ENCODE results near the gene CKLF.

Gene CKLF

DNA sequence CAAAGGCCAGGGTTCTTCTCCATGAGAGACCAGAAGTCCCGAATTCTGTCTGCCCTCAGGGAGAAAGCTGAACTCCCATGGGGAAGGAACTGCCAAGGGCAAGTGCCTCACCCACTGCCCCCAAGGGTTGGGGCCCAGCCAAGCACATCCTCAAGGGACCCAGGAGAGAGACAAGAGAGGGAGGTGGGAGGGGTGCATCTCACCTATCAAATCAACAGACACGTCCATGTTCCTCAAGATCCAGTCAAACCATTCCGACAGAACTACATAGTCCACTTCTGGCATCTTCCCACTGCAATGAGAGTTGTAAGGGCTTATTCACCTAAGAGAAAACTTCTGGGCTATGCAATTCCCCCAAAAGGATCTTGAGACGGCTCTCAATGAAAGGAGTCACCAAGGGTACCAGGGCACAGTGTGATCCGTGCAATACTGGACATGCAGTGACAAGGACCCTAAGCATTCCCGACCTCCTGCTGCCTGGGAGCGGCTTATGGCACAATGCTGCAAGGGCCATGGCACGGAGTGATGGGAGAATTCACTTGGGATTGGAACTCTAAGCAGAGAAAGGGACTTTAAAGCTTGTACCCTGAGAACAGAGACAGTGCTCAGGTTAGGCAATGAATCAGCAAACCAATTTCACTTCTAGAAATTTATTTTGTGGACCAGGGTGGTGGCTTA, 34.7 kb upstream of the CKLF start:
- DNase-seq = no peak

DNA sequence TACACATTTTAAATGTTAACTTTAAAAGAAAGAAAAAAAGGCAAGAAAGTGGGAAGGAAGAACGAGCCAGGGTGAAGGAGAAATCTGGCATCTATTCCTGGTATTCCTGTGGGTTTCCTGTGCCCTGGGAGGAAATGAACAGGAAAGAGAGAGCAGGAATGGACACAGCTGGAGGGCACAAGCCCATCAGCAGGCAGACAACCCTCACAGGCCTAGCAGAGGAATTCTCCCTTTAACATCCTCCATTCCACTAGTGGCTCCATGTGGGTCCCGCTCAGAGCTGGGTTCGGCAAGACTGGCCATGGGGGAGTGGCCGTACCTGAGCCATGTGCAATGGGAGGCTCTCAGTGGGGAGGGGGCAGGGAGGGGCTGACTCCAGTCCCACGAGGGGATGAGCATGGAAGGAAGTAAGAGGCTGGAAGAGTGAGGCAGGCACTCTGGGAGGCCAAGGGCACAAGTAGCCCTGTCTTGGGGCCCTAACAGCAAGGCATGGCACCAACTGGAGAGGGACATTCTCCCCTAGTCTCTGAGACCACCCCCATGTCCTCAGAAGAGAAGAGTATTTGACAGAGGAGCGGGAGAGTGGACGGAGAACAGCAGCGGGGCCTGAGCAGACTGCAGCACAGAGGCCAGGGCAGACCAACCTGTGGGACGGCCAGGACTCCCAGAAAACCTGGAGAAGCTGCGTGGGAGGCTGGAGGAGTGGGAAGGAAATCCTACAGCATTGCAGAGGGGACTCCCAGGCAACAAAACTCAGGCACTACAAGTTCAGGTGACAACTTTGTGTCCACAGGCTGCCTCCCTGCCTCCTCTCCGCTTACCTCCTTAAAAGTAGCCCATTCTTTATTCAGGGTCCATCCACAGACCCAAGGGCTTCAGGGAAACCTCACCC, 32.6 kb upstream of the CKLF start:
- DNase-seq = no peak

DNA sequence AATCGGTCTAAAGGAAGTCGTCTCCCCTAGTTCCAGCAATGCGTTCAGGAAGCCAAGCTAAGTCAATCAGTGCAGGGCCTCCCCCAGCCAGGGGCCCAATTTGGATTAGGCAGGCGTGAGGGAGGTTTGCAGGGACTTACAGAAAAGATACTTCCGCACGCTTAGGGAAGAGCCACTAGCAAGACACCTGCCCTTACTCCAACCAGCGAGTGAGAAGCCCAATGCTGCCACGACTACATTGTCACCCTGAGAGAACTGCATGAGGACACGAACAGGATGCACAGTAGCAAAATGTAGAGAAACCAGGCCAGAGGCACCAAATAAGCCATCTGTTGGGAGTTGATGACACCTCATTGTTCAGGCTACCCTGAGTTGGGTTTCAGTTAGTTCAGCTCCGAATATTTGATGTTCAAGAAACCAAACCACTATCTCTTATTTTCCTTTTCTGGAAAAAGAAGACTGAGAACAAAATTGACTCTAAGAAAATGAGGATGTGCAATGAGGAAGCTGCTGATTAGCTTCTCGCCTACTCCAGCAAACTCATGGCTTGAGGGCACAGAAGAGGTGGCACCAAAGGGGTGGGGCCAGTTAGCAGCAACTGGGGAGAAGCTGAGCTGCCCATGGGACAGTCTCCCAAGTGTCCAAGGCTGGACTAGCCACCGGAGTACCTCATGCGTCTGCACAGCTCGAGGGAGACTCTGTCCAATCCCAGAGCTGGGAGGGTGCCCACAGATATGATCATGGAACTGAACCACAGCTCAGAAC, 31.8 kb upstream of the CKLF start:
- no peak for DNase-seq

DNA sequence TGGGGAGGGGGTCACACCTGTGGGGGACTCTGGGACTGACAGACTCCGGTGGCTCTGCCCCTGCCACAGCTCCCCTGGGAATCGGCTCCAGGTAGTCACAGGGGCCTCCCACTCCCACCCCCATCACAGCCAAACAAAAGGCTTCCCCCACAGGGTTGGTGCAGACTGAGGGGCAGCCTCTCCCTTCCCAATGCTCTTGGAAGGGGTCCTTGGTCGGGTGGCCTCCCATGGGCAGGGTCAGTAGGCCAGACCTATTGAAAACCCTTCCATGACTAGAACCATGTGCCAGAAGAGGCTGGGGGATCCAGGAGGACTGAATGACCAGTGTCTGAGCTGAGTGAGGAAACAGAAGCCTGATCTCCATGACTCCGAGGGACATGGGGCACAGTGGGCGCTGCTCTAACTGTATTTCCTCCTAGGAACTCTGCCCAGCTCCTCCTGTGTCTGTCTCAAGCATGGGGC, 31.1 kb upstream of the CKLF start:
- DNase-seq = no peak

DNA sequence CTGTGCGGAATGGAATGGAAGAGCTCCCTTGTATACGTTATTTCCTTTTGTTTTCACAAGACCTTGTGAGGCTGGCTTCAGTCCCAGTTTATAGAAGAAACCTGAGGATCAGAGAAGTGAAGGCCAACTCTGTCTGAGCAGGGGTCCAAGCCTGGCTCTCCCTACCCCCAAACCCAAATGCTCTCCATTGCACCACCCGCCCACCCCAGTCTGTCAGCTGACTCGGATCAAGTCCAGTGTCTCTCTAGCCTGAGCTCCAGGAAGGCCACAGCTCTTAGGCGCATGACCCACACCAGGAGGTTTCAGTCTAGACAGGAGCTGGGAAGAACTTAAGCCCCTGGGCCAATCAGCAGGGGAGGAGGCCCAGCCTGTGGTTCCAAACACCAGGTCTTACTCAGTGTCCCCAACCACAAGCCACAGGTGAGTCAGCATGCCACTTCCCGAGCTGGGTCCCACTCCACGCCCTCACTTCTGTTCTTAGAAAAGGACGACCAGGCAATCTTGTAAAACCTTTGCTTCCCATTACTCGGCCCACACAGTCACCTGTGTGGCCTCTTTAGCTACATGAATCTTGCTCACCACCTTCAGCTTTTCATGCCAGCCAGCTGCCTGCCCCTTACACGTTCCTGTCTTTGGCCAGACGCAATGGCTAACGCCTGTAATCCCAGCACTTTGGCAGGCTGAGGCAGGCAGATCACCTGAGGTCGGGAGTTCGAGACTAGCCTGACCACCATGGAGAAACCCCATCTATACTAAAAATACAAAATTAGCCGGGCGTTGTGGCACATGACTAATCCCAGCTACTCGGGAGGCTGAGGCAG, 30.2 kb upstream of the CKLF start:
- DNase-seq = no peak

DNA sequence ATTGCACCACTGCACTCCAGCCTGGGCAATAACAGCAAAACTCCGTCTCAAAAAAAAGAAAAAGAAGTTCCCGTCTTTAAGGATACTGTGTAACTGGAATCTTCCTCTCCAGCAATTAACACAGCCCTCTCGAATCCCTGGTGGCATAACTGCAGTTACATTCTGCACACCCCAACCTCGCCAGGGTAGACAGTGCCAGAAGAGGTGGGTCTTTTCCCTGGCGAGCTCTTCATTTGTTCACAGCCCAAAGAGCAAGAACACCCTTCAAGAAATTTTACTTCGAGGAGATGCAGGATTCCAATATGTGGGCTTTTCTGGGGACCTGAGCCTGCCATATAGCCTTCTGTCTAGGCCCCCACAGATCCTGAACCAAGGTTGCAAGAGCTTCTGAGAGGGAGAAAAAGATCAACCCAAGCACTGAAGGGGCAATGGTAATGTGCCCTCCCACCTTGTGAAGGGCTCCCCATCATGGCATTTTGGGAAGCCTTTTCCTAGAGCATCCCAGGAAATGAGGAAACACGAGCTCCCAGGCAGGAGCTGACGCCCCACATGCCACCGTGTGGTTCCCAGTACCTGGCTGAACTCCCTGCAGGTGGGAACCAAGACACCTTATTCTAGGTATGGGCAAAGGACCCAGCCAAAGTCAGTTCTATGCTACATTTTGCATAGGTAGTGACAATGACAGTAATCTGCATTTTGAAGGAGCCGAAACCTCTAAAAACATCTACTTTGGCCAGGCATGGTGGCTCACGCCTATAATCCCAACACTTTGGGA, 29.4 kb upstream of the CKLF start:
- DNase-seq = no peak

DNA sequence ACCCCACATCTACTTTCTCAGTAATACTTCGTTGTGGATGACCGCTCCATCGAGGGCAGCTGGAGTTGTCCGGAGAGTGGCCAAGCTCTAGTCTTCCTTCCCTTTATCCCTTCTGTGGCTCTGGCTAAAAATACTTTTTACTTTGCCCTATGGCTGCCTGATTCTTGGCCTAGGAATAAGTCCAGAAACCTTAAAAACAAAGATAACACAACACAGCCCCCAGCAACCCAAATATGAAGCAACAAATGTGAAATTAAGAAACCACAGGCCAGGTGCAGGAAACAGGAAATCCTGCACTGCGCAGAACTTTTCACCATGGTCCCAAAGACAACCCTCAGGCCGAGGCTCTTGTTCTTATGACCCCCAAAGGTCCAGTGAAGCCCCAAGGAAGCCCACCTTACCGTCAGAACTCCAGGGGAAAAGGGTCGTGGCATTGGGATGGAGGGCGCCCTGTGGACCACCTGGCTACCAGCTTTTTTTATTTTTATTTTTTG, 28.5 kb upstream of the CKLF start:
- no peak for DNase-seq

DNA sequence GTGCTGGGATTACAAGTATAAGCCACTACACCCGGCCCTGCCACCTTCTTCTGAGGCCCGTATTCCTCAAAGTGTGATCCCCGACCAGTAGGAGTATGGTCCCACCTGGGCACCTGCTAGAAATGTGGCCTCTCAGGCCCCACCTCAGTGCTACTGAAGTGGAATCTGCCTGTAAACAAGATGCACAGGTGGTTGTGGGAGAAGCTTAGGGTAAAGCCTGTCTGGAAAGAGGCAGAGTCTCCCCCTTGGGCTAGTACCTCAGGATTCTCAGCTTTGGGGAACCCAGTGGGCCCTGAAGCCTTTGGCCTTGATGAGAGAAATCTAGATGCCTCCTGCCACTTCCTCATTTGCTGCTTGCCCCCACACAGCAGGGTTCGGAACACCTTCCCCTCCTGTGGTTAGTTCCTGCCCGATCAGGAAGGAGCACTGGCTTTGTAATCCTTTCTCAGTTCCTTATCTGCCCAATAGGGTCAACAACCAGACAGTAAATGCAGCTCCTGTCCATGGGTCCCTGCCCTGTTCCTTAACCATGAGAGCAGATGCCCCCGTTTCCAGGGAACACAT, 27.7 kb upstream of the CKLF start:
- peak; percentile 7 for DNase-seq

DNA sequence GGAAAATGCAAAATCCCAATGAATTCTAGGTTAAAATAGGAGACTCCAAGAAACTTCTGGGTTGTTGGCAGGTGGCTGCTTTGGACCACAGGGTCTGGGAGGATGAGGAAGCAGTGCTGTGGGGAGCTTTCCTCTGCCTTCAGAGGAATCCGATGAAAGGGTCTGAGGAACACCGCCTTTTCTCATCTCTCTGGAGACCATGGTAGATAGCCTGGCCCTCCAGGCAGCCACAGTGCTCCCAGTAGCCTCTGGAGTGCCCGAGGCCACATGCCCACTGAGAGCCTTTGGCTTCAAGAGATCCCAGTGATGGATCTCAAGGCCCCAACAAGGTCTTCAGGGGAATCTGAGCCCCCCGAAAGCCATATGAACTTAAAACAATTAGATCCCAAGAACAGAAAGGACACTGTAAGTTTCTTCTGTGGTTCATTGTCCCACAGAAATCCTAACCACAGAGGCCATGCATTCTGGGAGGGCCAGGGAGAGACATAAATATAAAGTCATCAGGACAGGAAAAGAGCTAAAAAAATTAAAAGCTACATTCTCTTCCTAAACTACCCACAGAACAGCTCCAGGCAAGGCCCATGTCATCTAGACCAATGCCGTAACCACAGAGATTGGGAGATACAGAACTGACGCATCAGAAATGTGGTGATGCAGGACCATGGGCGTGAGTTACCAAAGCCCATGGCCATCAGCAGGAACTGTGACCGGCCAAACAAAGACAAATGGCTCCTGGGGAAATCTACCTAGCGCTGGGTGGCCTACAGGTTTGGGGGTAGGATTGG, 26.8 kb upstream of the CKLF start:
- DNase-seq = no peak

DNA sequence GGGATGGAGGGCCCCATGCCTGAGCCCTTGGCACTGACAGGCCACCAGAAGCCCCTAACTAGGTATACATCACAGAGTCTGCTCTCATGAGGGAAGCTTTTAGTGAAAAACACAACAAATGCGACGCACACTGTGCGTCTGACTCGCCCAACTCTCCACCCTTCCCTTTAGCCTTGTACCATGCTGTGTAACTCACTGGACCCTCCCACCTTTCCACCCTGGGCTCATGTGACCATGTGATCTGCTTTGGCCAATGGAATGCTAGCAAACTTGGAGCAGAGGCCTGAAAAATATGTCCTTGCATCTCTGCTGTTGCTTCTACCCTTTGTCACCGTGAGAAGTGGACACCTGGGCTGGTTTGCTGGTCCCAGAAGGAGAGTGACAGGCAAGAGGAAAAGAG, 24.1 kb upstream of the CKLF start:
- no peak for DNase-seq

DNA sequence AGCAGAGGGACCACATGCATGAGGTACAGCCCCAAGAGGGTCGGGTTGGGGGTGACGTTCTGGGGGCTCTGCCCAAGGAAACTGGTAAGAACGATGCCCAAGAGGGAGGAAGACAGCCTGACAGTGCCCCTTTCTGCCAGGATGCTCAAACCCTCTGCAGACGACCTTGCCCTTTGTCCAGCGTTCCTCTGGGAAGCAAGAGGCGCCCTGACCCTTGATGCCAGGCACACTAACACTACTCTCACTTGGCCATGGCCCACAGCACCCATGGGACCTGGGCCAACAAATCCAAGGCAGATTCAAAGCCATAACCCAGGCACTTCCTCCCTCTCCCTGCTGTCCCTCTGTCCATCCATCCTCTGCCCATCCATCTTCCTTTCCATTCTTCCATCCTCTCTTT, 22.9 kb upstream of the CKLF start:
- DNase-seq = no peak

DNA sequence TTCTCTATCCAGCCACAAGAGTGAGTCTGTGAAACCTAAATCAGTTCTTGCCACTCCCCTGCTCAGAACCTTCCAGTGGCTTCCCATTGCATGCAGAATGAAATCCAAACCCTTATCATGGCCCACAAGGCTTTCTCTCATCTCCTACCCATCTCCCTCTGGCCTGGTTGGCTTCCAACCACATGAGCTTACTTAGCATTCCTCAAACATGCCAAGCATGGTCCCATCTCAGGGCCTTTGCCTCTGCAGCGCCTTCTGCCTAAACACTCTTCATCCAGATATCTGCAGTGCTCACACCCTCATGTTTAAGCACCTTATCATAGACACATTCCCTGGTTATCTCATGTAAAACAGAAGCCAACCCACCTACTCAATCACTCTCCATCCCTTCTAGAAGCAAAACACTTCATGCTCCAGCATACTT, 18.0 kb upstream of the CKLF start:
- no peak for DNase-seq

DNA sequence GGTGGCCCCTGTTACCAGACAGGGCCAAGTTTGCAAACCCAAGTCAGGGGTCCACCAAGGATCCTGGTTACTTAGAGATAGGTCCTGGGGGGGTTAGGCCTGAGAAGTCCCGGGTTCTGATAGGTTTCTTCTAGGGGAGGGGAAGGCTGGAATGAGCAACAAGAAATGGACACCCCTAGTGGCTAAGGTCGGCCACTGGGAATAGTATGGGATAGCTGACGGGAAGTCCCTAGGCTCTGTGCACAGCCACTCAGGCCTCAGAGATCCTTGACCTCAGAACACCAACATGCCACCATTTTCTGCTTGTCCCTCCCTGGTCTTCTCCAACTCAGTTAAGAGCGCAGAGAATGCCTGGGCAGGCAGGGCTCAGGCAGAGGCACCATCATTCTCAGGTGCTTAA, 15.9 kb upstream of the CKLF start:
- no peak for DNase-seq

DNA sequence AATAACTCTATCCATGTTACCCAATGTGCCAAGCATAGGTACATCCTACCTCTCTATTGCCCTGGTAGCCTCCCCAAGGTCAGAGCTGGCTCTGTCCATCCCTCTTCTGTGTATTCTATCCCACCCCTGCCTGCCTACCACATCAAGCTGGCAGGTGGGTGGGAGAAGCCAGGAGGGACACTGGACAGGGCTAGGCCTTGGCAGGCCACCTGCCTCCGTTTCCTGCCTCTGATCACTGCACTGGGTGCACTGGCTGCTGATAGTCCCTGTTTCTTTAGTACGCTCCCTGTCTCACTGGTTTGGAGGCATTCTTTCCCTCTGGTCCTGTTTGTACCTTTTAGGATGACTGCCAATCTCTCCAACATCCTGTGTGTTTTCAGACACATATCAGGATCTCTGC, 15.1 kb upstream of the CKLF start:
- no peak for DNase-seq

DNA sequence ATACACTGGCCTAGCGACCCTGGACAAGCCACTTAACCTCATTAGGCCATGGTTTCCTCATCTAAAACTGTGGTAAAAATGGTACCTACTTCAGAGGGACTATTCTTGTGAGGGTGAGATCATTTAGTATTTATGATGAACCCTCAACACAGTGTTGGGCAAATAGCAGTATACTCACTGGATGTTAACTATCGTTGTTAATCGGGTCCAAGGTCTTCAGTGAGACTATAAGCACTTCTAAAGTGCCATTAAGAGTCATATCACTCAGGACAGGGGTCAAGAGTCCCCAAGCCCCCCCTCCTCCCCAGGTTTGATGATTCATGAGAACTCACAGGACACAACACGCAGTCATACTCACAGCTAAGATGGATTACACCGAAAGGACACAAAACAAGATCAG, 13.5 kb upstream of the CKLF start:
- DNase-seq = no peak

DNA sequence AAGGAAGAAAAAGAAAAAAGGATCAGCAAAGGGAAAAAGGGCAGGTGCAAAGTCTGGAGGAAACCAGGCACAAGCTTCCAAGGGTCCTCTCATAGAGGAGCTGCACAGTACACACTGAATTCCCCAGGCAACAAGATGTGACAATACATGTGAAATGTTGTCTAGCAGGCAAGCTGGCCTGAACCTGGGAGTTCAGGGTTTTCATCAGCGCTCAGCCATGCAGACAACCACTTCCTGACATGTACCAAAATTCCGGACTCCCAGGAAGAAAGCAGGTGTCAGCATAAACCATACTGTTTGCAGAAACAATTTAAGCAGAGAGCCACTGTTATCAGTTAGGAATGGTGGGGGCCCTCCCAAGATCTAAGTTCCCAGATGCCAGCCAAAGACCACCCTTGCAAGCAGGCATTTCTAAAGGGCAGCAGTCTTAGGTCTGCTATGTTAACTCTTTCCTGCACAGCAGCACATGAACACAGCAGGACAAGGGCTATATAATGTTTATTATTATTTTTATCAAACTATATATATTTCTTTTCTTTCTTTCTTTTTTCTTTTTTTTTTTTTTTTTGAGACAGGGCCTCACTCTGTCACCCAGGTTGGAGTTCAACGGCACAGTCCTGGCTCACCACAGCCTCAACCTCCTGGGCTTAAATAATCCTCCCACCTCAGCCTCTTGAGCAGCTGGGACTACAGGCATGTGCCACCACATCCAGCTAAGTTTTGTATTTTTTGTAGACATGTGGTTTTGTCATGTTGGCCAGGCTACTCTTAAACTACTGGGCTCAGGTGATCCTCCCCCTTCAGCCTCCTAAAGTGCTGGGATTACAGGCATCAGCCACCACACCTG, 12.5 kb upstream of the CKLF start:
- DNase-seq = no peak

DNA sequence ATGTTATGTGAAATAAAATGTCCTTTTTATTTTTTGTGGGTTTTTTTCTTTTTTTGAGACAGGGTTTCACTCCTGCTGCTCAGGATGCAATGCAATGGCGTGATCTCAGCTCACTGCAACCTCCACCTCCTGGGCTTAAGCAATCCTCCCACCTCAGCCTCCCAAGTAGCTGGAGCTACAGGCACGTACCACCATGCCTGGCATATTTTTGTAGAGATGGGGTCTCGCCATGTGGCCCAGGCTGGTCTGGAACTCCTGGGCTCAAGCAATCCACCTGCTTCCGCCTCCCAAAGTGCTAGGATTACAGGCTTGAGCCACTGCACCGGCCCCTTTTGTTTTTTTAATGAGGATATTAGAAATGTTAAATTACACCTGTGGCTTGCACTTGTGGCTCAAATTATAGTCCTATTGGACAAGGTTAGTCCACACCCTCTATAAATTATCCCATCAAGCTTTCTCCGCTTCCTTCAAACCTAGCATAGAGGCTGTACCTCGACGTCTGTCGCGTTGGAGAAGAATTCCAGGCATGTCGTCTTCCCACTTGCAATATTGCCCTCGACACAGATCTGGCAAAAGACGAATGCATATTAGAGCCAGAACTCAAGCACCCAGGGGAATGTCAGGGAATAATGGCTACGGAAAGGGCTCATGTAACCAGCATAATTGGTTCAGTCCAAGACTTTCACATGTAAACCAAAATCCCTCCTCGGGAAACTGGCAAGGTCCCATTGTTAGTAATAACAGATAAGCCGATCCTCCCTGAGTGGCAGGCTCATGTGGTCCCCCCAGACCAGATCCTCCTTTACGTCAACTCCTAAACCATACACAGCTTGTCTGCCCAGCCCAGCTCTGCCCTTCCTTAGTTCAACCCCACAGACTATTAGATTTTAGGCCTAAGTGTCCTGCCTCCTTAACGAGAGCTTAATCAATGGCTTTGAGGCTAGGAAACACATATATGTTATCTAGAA, 10.7 kb upstream of the CKLF start:
- no peak for DNase-seq

DNA sequence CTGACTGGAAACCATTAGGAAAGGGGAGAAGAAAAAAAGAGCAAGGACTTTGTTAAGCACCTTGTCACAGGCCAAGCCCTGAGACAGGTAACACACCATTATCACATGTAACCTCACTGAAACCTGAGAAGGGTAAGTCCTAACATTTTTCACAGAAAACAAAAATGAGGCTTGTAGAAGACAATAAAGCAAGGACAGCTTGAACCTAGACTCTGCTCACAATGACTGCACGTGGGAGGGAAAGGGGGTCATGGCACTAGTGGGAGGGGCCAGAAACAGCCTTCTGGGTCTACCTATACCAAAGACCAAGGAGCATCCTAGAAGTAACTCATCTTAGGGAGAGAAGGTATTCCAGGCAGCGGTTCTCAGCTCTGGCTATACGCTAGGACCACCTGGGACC, 10.0 kb upstream of the CKLF start:
- no peak for DNase-seq
